Stimulated activated naive CD8-positive, alpha-beta T cell treated with anti-CD3 and anti-CD28 coated beads, Interleukin-15, amount 100 ng/mL, for 72 hours (primary cell): ENCODE data around the gene FOXK1.
A peak's percentile ranks its signal among the peaks of the same experiment; 100 is the strongest.

Experiments
- ATAC-seq: fragments of 150-1000 bp; cut with Tn5 transposase; 2 replicates; pipeline ENCODE4 v1.10.0; 2021; ENCODE audit warnings: mild to moderate bottlenecking, moderate library complexity
- DNase-seq, 2 donors: peaks; one replicate each; pipeline ENCODE4 v3.0.0; 2021 to 2022
- H3K27ac Mint-ChIP-seq, 2 donors: one replicate each; pipeline ENCODE4 v1.8.0; 2022; ENCODE audit warnings: mild to moderate bottlenecking in 2 of 2, mixed read lengths in 2 of 2, moderate library complexity in 2 of 2
- H3K27me3 Mint-ChIP-seq: one replicate; pipeline ENCODE4 v1.8.0; 2022; ENCODE audit warnings: mixed read lengths
- H3K4me1 Mint-ChIP-seq: one replicate; pipeline ENCODE4 v1.8.0; 2022; ENCODE audit warnings: mild to moderate bottlenecking, mixed read lengths
- H3K4me3 Mint-ChIP-seq, 2 donors: one replicate each; pipeline ENCODE4 v1.8.0; 2022; ENCODE audit warnings: mild to moderate bottlenecking in 2 of 2, mixed read lengths in 2 of 2, moderate library complexity in 1 of 2
- H3K9me3 Mint-ChIP-seq, 2 donors: one replicate each; pipeline ENCODE4 v1.8.0; 2022; ENCODE audit warnings: mixed read lengths in 2 of 2

The FOXK1 gene

GRCh38 chr7:4749798-4750197, 67.7 kb downstream of the FOXK1 start:
- peak overlapping the region in 1 of 2 donors; percentile 48 for H3K27ac Mint-ChIP-seq
- H3K27me3 Mint-ChIP-seq = no peaks in the 10 kb centered on the region
- ATAC-seq (no peak), DNase-seq (no peak)
- peaks cover 76% of the 10 kb centered on the region for H3K4me1 Mint-ChIP-seq
- H3K9me3 Mint-ChIP-seq = no peaks in the 10 kb centered on the region
- H3K4me3 Mint-ChIP-seq = no peak overlapping the region

- Mint-ChIP-seq H3K27ac (no peak overlapping the region), H3K27me3 (no peaks in the 10 kb centered on the region), H3K4me1 (peaks cover 59% of the 10 kb centered on the region), H3K4me3 (no peak overlapping the region), H3K9me3 (no peaks in the 10 kb centered on the region)
- DNase-seq (no peak), ATAC-seq (no peak)
Measured at GRCh38 chr7:4751398-4751947, 69.4 kb downstream of the FOXK1 start.

- ATAC-seq (peak; percentile 94), DNase-seq (peak; percentile 78 to 80)
- H3K27ac Mint-ChIP-seq = no peak overlapping the region
- no peaks in the 10 kb centered on the region for H3K27me3 Mint-ChIP-seq
- H3K4me1 Mint-ChIP-seq = peaks cover 36% of the 10 kb centered on the region
- H3K4me3 Mint-ChIP-seq = no peak overlapping the region
- no peaks in the 10 kb centered on the region for H3K9me3 Mint-ChIP-seq
Measured at GRCh38 chr7:4753598-4754432, 71.7 kb downstream of the FOXK1 start.

GRCh38 chr7:4754433-4755010, 72.4 kb downstream of the FOXK1 start:
- no peaks in the 10 kb centered on the region for H3K9me3 Mint-ChIP-seq
- H3K4me1 Mint-ChIP-seq = peaks cover 29% of the 10 kb centered on the region
- DNase-seq (no peak), ATAC-seq (no peak)
- no peak overlapping the region for H3K27ac Mint-ChIP-seq
- no peaks in the 10 kb centered on the region for H3K27me3 Mint-ChIP-seq
- H3K4me3 Mint-ChIP-seq = no peak overlapping the region

- DNase-seq (no peak), ATAC-seq (no peak)
- Mint-ChIP-seq H3K4me1 (peaks cover 25% of the 10 kb centered on the region), H3K4me3 (no peak overlapping the region), H3K9me3 (no peaks in the 10 kb centered on the region), H3K27ac (no peak overlapping the region), H3K27me3 (no peaks in the 10 kb centered on the region)
Measured at GRCh38 chr7:4755045-4755444, 73.0 kb downstream of the FOXK1 start.

GRCh38 chr7:4758111-4758510, 76.0 kb downstream of the FOXK1 start:
- H3K4me1 Mint-ChIP-seq = peaks cover 10% of the 10 kb centered on the region
- DNase-seq = no peak
- no peaks in the 10 kb centered on the region for H3K27me3 Mint-ChIP-seq
- no peak overlapping the region for H3K4me3 Mint-ChIP-seq
- H3K27ac Mint-ChIP-seq = no peak overlapping the region
- H3K9me3 Mint-ChIP-seq = no peaks in the 10 kb centered on the region
- no peak for ATAC-seq

GRCh38 chr7:4758791-4759190, 76.7 kb downstream of the FOXK1 start:
- Mint-ChIP-seq H3K9me3 (no peaks in the 10 kb centered on the region), H3K4me3 (no peak overlapping the region), H3K4me1 (peaks cover 3% of the 10 kb centered on the region), H3K27ac (no peak overlapping the region), H3K27me3 (no peaks in the 10 kb centered on the region)
- ATAC-seq = peak; percentile 31
- DNase-seq = no peak

GRCh38 chr7:4759211-4759610, 77.1 kb downstream of the FOXK1 start:
- no peak for DNase-seq
- H3K4me1 Mint-ChIP-seq = no peaks in the 10 kb centered on the region
- ATAC-seq = peak; percentile 45
- no peaks in the 10 kb centered on the region for H3K9me3 Mint-ChIP-seq
- H3K4me3 Mint-ChIP-seq = no peak overlapping the region
- H3K27me3 Mint-ChIP-seq = no peaks in the 10 kb centered on the region
- H3K27ac Mint-ChIP-seq = no peak overlapping the region

- DNase-seq = no peak
- ATAC-seq = no peak
- Mint-ChIP-seq H3K4me3 (no peak overlapping the region), H3K27me3 (no peaks in the 10 kb centered on the region), H3K9me3 (no peaks in the 10 kb centered on the region), H3K27ac (no peak overlapping the region), H3K4me1 (peaks cover 6% of the 10 kb centered on the region)
Measured at GRCh38 chr7:4760952-4761351, 78.9 kb downstream of the FOXK1 start.

- Mint-ChIP-seq H3K27me3 (no peaks in the 10 kb centered on the region), H3K4me1 (peaks cover 6% of the 10 kb centered on the region), H3K27ac (peak overlapping the region in 1 of 2 donors; percentile 63), H3K4me3 (no peak overlapping the region), H3K9me3 (no peaks in the 10 kb centered on the region)
- ATAC-seq (peak; percentile 12), DNase-seq (no peak)
Measured at GRCh38 chr7:4762121-4763055, 80.3 kb downstream of the FOXK1 start.

- Mint-ChIP-seq H3K9me3 (no peaks in the 10 kb centered on the region), H3K27me3 (no peaks in the 10 kb centered on the region), H3K4me1 (peaks cover 6% of the 10 kb centered on the region), H3K27ac (peak overlapping the region in 1 of 2 donors; percentile 63), H3K4me3 (no peak overlapping the region)
- ATAC-seq = no peak
- no peak for DNase-seq
Measured at GRCh38 chr7:4763091-4763793, 81.1 kb downstream of the FOXK1 start.

GRCh38 chr7:4763794-4764185, 81.7 kb downstream of the FOXK1 start:
- H3K27ac Mint-ChIP-seq = peak overlapping the region in 1 of 2 donors; percentile 59
- no peaks in the 10 kb centered on the region for H3K27me3 Mint-ChIP-seq
- H3K4me1 Mint-ChIP-seq = peaks cover 6% of the 10 kb centered on the region
- no peak for DNase-seq
- ATAC-seq = no peak
- H3K9me3 Mint-ChIP-seq = no peaks in the 10 kb centered on the region
- no peak overlapping the region for H3K4me3 Mint-ChIP-seq

- ATAC-seq (peak; percentile 21), DNase-seq (no peak)
- Mint-ChIP-seq H3K4me1 (peaks cover 10% of the 10 kb centered on the region), H3K27ac (peak overlapping the region in 1 of 2 donors; percentile 91), H3K27me3 (no peaks in the 10 kb centered on the region), H3K4me3 (no peak overlapping the region), H3K9me3 (no peaks in the 10 kb centered on the region)
Measured at GRCh38 chr7:4764402-4765007, 82.4 kb downstream of the FOXK1 start.

- DNase-seq = no peak
- Mint-ChIP-seq H3K4me3 (no peak overlapping the region), H3K27ac (peak overlapping the region in 1 of 2 donors; percentile 80), H3K9me3 (no peaks in the 10 kb centered on the region), H3K27me3 (no peaks in the 10 kb centered on the region), H3K4me1 (peaks cover 21% of the 10 kb centered on the region)
- ATAC-seq = no peak
Measured at GRCh38 chr7:4765776-4766490, 83.8 kb downstream of the FOXK1 start.
